T-helper 2 cell treated with Interferon-gamma antibody and Interleukin-4, amounts not matched to agents 5 μg/mL and 100 μg/mL, for 36 hours (primary cell): ENCODE measurements around the gene CNTNAP4.

Experiments
- DNase-seq: peaks from one replicate; pipeline ENCODE4 v3.0.0; 2021; ENCODE audit warnings: low spot score
- H3K27ac Mint-ChIP-seq: one replicate; pipeline ENCODE4 v1.8.0; 2021; ENCODE audit warnings: mild to moderate bottlenecking, mixed read lengths
- H3K27me3 Mint-ChIP-seq: one replicate; pipeline ENCODE4 v1.8.0; 2021; ENCODE audit warnings: low read depth, mixed read lengths
- H3K36me3 Mint-ChIP-seq: one replicate; pipeline ENCODE4 v1.8.0; 2021; ENCODE audit warnings: low read depth, mixed read lengths
- H3K4me1 Mint-ChIP-seq: one replicate; pipeline ENCODE4 v1.8.0; 2021; ENCODE audit warnings: low read depth, mixed read lengths
- H3K4me3 Mint-ChIP-seq: one replicate; pipeline ENCODE4 v1.8.0; 2022; ENCODE audit warnings: mild to moderate bottlenecking, moderate library complexity, mixed read lengths
- H3K9me3 Mint-ChIP-seq: one replicate; pipeline ENCODE4 v1.8.0; 2021; ENCODE audit warnings: mixed read lengths

The CNTNAP4 gene

DNA sequence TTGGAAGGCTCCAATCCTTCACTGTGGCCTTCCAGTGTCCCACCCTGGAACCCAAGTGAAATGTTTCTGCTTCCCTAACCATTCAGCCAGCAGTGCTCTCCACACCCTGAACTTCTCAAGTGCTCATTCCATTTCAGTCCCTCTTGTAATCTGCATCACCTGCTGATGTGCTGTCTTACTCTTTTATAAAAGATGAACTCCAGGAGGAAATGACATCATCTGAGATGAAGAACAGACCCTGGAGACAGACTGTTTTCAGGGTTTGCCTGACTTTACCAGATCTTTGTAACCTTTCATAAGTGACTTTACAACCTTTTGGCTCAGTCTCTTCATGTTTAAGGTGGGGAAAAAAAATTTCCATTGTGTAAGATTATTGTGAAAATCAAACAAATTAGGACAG is 61.3 kb downstream of the CNTNAP4 start:
- no peaks in the 10 kb centered on the region for H3K36me3 Mint-ChIP-seq
- H3K4me1 Mint-ChIP-seq = no peaks in the 10 kb centered on the region
- no peak overlapping the region for H3K4me3 Mint-ChIP-seq
- H3K27ac Mint-ChIP-seq = no peak overlapping the region
- no peaks in the 10 kb centered on the region for H3K27me3 Mint-ChIP-seq
- DNase-seq = no peak
- peaks cover 29% of the 10 kb centered on the region for H3K9me3 Mint-ChIP-seq

GRCh38 chr16:76343769-76344168 is 66.6 kb downstream of the CNTNAP4 start:
- DNase-seq = no peak
- no peaks in the 10 kb centered on the region for H3K36me3 Mint-ChIP-seq
- H3K4me1 Mint-ChIP-seq = no peaks in the 10 kb centered on the region
- peaks cover 22% of the 10 kb centered on the region for H3K9me3 Mint-ChIP-seq
- no peak overlapping the region for H3K4me3 Mint-ChIP-seq
- H3K27ac Mint-ChIP-seq = no peak overlapping the region
- no peaks in the 10 kb centered on the region for H3K27me3 Mint-ChIP-seq

DNA sequence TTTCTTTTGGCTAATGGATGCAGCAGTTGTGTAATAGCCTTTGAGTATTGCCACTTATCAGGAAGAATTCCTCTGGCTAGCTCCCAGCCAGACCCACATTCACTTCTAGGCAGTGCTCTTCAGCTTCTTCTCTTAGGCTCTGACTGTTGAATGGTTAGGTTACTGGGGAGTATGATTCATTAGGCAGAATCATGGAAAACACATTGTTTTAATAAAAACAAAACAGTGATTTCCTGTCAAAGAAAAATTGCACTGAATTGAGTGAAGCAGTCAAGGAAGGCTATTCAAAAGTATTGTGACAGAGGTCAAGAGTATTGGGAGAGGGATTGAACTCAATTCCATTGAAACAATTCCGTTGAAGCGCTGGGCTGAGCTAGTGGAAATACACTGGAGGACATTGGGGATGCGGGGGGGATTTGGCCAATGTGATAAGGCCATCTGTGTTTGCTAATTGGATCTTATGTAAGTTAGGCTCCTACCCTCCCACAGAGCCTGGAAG is 68.0 kb downstream of the CNTNAP4 start:
- no peak overlapping the region for H3K4me3 Mint-ChIP-seq
- peaks cover 18% of the 10 kb centered on the region for H3K9me3 Mint-ChIP-seq
- H3K36me3 Mint-ChIP-seq = no peaks in the 10 kb centered on the region
- no peaks in the 10 kb centered on the region for H3K27me3 Mint-ChIP-seq
- no peaks in the 10 kb centered on the region for H3K4me1 Mint-ChIP-seq
- DNase-seq = no peak
- H3K27ac Mint-ChIP-seq = no peak overlapping the region

DNA sequence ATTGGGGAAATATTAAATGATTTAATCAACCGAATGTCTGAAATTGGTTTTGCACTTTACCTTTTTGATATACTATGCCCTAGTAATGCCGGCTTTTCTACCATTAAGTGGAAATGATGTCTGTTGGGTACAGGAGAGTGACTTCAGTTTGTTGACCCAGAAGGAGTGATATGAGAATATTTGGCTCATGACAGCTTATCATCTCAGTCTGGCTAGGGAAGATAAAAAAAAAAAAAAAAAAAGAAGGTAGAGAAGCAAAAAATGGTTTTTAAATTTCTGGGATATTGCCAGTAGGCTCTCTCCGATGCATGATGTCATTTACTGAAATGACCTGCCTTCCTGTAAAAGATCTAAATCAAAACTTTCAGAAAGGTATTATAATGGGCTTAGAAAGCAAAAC is 69.0 kb downstream of the CNTNAP4 start:
- Mint-ChIP-seq H3K27ac (no peak overlapping the region), H3K4me3 (no peak overlapping the region), H3K9me3 (peaks cover 10% of the 10 kb centered on the region), H3K36me3 (no peaks in the 10 kb centered on the region), H3K4me1 (no peaks in the 10 kb centered on the region), H3K27me3 (no peaks in the 10 kb centered on the region)
- DNase-seq = no peak

GRCh38 chr16:76351441-76351840 is 74.2 kb downstream of the CNTNAP4 start:
- Mint-ChIP-seq H3K4me3 (no peak overlapping the region), H3K9me3 (no peaks in the 10 kb centered on the region), H3K27ac (no peak overlapping the region), H3K27me3 (no peaks in the 10 kb centered on the region), H3K36me3 (no peaks in the 10 kb centered on the region), H3K4me1 (no peaks in the 10 kb centered on the region)
- DNase-seq = no peak

GRCh38 chr16:76360404-76360803 is 83.2 kb downstream of the CNTNAP4 start:
- DNase-seq = no peak
- Mint-ChIP-seq H3K27me3 (no peaks in the 10 kb centered on the region), H3K4me1 (no peaks in the 10 kb centered on the region), H3K36me3 (no peaks in the 10 kb centered on the region), H3K4me3 (no peak overlapping the region), H3K9me3 (peaks cover 3% of the 10 kb centered on the region), H3K27ac (no peak overlapping the region)

DNA sequence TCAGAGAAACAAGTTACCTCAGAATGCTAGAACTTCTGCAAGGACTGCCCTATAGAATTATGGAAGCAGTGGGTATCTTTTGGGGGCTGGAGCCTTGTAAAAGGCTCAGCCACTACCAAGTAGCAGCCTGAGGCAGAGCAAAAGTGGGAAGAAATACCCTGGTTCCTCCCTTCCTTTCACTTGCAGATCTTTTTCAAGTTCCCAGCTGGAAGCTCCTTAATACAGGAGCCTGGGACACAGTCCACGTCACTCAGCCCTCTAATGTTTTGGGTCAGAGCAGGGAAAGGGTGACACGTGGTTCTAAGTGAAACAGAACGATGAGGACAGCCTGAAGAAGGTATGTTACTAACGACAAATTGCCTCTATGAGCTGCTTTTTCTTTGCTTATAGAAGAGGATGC is 93.1 kb downstream of the CNTNAP4 start:
- H3K27me3 Mint-ChIP-seq = no peaks in the 10 kb centered on the region
- no peak for DNase-seq
- H3K4me3 Mint-ChIP-seq = no peak overlapping the region
- H3K9me3 Mint-ChIP-seq = peaks cover 18% of the 10 kb centered on the region
- H3K27ac Mint-ChIP-seq = no peak overlapping the region
- no peaks in the 10 kb centered on the region for H3K36me3 Mint-ChIP-seq
- no peaks in the 10 kb centered on the region for H3K4me1 Mint-ChIP-seq

DNA sequence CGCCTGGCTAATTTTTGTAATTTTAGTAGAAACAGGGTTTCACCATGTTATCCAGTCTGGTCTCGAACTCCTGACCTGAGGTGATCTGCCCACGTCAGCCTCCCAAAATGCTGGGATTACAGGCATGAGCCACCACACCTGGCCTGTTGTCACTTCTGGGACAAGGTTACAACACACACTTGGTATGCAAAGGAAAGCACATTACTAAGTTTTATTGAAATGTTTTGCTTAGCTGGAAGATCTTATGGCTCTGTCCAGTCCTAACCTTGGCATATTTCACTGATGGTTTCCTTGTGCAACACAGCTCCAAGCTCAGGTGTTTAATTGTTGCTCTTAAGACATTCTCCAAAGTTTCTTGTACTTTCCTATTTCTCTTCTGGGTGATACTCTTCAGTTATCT is 94.2 kb downstream of the CNTNAP4 start:
- Mint-ChIP-seq H3K4me3 (no peak overlapping the region), H3K27me3 (no peaks in the 10 kb centered on the region), H3K36me3 (no peaks in the 10 kb centered on the region), H3K4me1 (no peaks in the 10 kb centered on the region), H3K9me3 (peaks cover 20% of the 10 kb centered on the region), H3K27ac (no peak overlapping the region)
- DNase-seq = no peak

- no peaks in the 10 kb centered on the region for H3K4me1 Mint-ChIP-seq
- DNase-seq = no peak
- peaks cover 20% of the 10 kb centered on the region for H3K9me3 Mint-ChIP-seq
- no peak overlapping the region for H3K4me3 Mint-ChIP-seq
- H3K27ac Mint-ChIP-seq = no peak overlapping the region
- H3K36me3 Mint-ChIP-seq = no peaks in the 10 kb centered on the region
- H3K27me3 Mint-ChIP-seq = no peaks in the 10 kb centered on the region
Measured at GRCh38 chr16:76373998-76374397, 96.8 kb downstream of the CNTNAP4 start.

- Mint-ChIP-seq H3K4me3 (no peak overlapping the region), H3K36me3 (no peaks in the 10 kb centered on the region), H3K27ac (no peak overlapping the region), H3K4me1 (no peaks in the 10 kb centered on the region), H3K9me3 (peaks cover 13% of the 10 kb centered on the region), H3K27me3 (no peaks in the 10 kb centered on the region)
- DNase-seq = no peak
Measured at GRCh38 chr16:76376988-76377387, 99.8 kb downstream of the CNTNAP4 start.

- no peak for DNase-seq
- peaks cover 13% of the 10 kb centered on the region for H3K9me3 Mint-ChIP-seq
- H3K4me1 Mint-ChIP-seq = no peaks in the 10 kb centered on the region
- H3K36me3 Mint-ChIP-seq = no peaks in the 10 kb centered on the region
- H3K27me3 Mint-ChIP-seq = no peaks in the 10 kb centered on the region
- H3K27ac Mint-ChIP-seq = no peak overlapping the region
- no peak overlapping the region for H3K4me3 Mint-ChIP-seq
Measured at GRCh38 chr16:76378020-76378419, 100.8 kb downstream of the CNTNAP4 start.

- H3K9me3 Mint-ChIP-seq = peaks cover 2% of the 10 kb centered on the region
- no peak for DNase-seq
- H3K36me3 Mint-ChIP-seq = no peaks in the 10 kb centered on the region
- H3K27me3 Mint-ChIP-seq = no peaks in the 10 kb centered on the region
- H3K4me1 Mint-ChIP-seq = no peaks in the 10 kb centered on the region
- H3K4me3 Mint-ChIP-seq = no peak overlapping the region
- H3K27ac Mint-ChIP-seq = no peak overlapping the region
Measured at GRCh38 chr16:76381096-76381495, 103.9 kb downstream of the CNTNAP4 start.

- Mint-ChIP-seq H3K4me3 (no peak overlapping the region), H3K36me3 (no peaks in the 10 kb centered on the region), H3K9me3 (no peaks in the 10 kb centered on the region), H3K27ac (no peak overlapping the region), H3K4me1 (no peaks in the 10 kb centered on the region), H3K27me3 (no peaks in the 10 kb centered on the region)
- no peak for DNase-seq
Measured at GRCh38 chr16:76385601-76386230, 108.5 kb downstream of the CNTNAP4 start.

DNA sequence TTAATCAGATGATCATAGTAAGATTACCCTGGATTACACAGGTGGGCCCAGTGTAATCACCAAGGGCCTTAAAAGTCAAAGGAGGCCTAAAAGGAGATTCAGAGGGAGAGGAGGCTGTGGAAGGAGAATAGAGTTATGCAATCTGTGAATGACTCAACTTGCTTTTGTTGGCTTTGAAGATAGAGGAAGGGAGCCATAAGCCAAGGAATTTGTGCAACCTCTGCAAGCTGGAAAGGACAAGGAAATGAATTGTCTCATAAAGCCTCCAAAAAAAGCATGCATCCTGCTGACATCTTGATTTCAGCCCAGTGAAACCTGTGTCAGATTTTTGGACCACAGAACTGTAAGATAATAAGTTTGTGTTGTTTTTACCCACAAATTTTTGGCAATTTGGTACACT is 109.6 kb downstream of the CNTNAP4 start:
- Mint-ChIP-seq H3K4me1 (no peaks in the 10 kb centered on the region), H3K36me3 (no peaks in the 10 kb centered on the region), H3K4me3 (no peak overlapping the region), H3K27me3 (no peaks in the 10 kb centered on the region), H3K9me3 (no peaks in the 10 kb centered on the region), H3K27ac (no peak overlapping the region)
- DNase-seq = no peak

DNA sequence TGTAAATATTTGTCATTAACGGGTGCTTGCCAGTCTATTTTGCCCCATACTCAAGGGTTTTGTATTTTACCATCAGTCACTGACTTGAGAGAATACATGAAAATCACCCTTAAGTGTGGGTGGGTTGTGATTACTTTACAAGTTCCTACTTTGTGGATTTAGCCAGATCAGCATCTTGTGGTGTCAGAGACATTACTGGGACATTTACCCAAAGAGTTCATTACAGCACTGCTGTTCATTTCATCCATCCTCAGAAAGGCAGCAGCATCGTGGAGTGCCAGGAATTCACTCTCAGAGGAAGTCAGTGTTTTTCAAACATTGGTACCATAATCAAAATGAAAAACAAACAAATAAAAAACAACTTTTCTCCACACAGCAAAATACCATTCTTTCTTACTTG is 110.8 kb downstream of the CNTNAP4 start:
- peaks cover under 1% of the 10 kb centered on the region for H3K9me3 Mint-ChIP-seq
- no peaks in the 10 kb centered on the region for H3K27me3 Mint-ChIP-seq
- H3K27ac Mint-ChIP-seq = no peak overlapping the region
- H3K36me3 Mint-ChIP-seq = no peaks in the 10 kb centered on the region
- no peaks in the 10 kb centered on the region for H3K4me1 Mint-ChIP-seq
- H3K4me3 Mint-ChIP-seq = no peak overlapping the region
- no peak for DNase-seq
